Tibial nerve (tissue), 3 donors: ENCODE data around the gene TRIM50.

Experiments used
- POLR2A ChIP-seq, 2 donors: fragments of 450-650 bp; IDR thresholded peaks; one replicate each; pipeline ENCODE4 v1.6.1; 2017; ENCODE audit warnings: antibody characterized with exemption in 2 of 2, mild to moderate bottlenecking in 2 of 2, moderate library complexity in 2 of 2
- TF ChIP-seq, protein P1 (sequence below), 5 experiments: fragments of 200-600 bp in 3 of 5; fragments of 450-650 bp in 2 of 5; sonication (generic) in 3 of 5; IDR thresholded peaks; one replicate each; pipeline ENCODE4 v1.5.1; 2016 to 2019; ENCODE audit warnings: antibody characterized with exemption in 5 of 5, mild to moderate bottlenecking in 3 of 5, moderate library complexity in 2 of 5

DNA sequence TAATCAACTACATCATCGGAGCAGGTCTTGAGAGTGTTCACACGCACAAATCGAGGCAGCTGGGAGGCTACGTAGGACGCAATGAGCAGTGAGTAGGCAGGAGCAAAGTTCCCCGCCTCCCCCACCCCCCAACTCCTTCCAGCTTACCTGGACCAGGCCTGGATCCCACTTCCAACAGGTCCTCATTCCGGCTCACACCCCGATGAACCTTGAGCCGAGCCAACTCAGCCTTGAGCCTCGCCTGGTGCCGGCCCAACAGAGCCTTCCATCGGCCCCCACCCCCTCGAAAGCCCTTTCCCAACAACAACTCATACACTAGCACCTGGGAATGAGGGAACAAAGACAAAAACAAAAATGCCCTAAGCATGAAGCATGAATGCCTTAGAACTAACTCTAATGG, 20.4 kb downstream of the TRIM50 start:
- TF ChIP-seq, protein P1, sequence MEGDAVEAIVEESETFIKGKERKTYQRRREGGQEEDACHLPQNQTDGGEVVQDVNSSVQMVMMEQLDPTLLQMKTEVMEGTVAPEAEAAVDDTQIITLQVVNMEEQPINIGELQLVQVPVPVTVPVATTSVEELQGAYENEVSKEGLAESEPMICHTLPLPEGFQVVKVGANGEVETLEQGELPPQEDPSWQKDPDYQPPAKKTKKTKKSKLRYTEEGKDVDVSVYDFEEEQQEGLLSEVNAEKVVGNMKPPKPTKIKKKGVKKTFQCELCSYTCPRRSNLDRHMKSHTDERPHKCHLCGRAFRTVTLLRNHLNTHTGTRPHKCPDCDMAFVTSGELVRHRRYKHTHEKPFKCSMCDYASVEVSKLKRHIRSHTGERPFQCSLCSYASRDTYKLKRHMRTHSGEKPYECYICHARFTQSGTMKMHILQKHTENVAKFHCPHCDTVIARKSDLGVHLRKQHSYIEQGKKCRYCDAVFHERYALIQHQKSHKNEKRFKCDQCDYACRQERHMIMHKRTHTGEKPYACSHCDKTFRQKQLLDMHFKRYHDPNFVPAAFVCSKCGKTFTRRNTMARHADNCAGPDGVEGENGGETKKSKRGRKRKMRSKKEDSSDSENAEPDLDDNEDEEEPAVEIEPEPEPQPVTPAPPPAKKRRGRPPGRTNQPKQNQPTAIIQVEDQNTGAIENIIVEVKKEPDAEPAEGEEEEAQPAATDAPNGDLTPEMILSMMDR (IDR thresholded peaks at IDR 0.05) = no peak
- TF ChIP-seq POLR2A (IDR thresholded peaks at IDR 0.05) = no peak
